Kidney (tissue), 14 donors: Measurements from ENCODE around the gene CRADD. TPM values are rescaled to one million over a fixed set of nuclear protein-coding genes. Genes with fewer than 3 reads are reported as not detected.

Source experiments
- DNase-seq, 5 donors: peaks; one replicate each; pipeline ENCODE4 v3.0.0-alpha.2; 2013 to 2020
- FAIRE-seq: peaks from 2 replicates; lab custom pipeline; 2012; peaks lifted over from hg19 to GRCh38; lab: Jason Lieb, UNC
- H3K27ac ChIP-seq, 2 donors: one replicate each; pipeline ENCODE4 v1.7.0; 2013; ENCODE audit warnings: low read depth in 2 of 2, low read length in 2 of 2, inconsistent platforms in 1 of 2
- H3K27me3 ChIP-seq: one replicate; pipeline ENCODE4 v1.7.1; 2013; ENCODE audit warnings: low read length, inconsistent platforms; ENCODE audit not compliant: control insufficient read depth, insufficient read depth
- H3K36me3 ChIP-seq, 3 donors: one replicate each; pipeline versions ENCODE4 v1.7.0 to v1.7.1; 2013; ENCODE audit warnings: low read length in 3 of 3, control low read depth in 1 of 3, inconsistent platforms in 1 of 3; ENCODE audit not compliant: insufficient read depth in 3 of 3, control insufficient read depth in 2 of 3
- H3K4me1 ChIP-seq, 3 donors: one replicate each; pipeline versions ENCODE4 v1.7.0 to v1.7.1; 2013; ENCODE audit warnings: low read length in 3 of 3, inconsistent platforms in 1 of 3, low read depth in 1 of 3; ENCODE audit not compliant: control insufficient read depth in 2 of 3, insufficient read depth in 2 of 3
- H3K4me3 ChIP-seq, 3 donors: one replicate each; pipeline versions ENCODE4 v1.7.0 to v1.8.1; 2013; ENCODE audit warnings: low read length in 3 of 3, control low read depth in 1 of 3, inconsistent platforms in 1 of 3
- H3K9ac ChIP-seq, 3 donors: one replicate each; pipeline versions ENCODE4 v1.7.0 to v1.7.1; 2013; ENCODE audit warnings: low read length in 3 of 3, control low read depth in 1 of 3, inconsistent platforms in 1 of 3
- H3K9me3 ChIP-seq, 3 donors: one replicate each; pipeline versions ENCODE4 v1.7.0 to v1.7.1; 2013; ENCODE audit warnings: low read length in 3 of 3, control low read depth in 1 of 3, inconsistent platforms in 1 of 3; ENCODE audit not compliant: control insufficient read depth in 2 of 3, insufficient read depth in 1 of 3
- CTCF ChIP-seq: IDR thresholded peaks from 3 replicates; pipeline ENCODE4 v1.5.1; 2012; ENCODE audit warnings: mild to moderate bottlenecking, moderate library complexity, borderline replicate concordance; ENCODE audit not compliant: insufficient read depth; ENCODE audit errors: extremely low read depth
- intact Hi-C: fragments of 100-400 bp; cut with DNase I; formaldehyde crosslinking; loops from one replicate; pipeline ENCODE4 v1.11.1; 2022
- polyA plus RNA-seq: library from polyadenylated mRNA; stranded (reverse); fragments of 350-450 nt; fragmentation: Illumina TruSeq; extraction: RNeasy Lipid Tissue Mini Kit (QIAGEN cat#74804); gene quantifications from one replicate; pipeline ENCODE4 v1.2.3, GENCODE V29; 2014; ENCODE audit warnings: low read depth, low replicate concordance; ENCODE audit not compliant: insufficient read depth
- total RNA-seq: library from RNA; stranded (reverse); fragmentation: NEBNext Ultra II Directional; extraction: Animal tissue kit (Norgen Biotek cat#: 25700); gene quantifications from one replicate; pipeline ENCODE4 v1.2.1, GENCODE V29; 2021
- donor health status: control.
- donor health status: control.
- donor health status: control.
- donor health status: control.
- donor health status: control.
- donor health status: DM: yes; HTN: yes; CAD: no.
- donor health status: Normal renal cell carcinoma (clear cell type).

Gene CRADD
- total and polyA plus RNA-seq, 2 donors from 2014 or later = 19.1 to 28.8 TPM

- no peaks in the 10 kb centered on the region for H3K9me3 ChIP-seq
- no peak overlapping the region for H3K9ac ChIP-seq
- no peaks in the 10 kb centered on the region for H3K4me1 ChIP-seq
- no peak overlapping the region for H3K27ac ChIP-seq
- intact Hi-C loops = no loop called here
- DNase-seq (no peak), FAIRE-seq (no peak)
- no peaks in the 10 kb centered on the region for H3K27me3 ChIP-seq
- H3K36me3 ChIP-seq = no peaks in the 10 kb centered on the region
- H3K4me3 ChIP-seq = no peak overlapping the region
- TF ChIP-seq CTCF = no peak
Measured at GRCh38 chr12:93642751-93643150, 34.4 kb upstream of the CRADD start.

- H3K27me3 ChIP-seq = no peaks in the 10 kb centered on the region
- H3K36me3 ChIP-seq = no peaks in the 10 kb centered on the region
- no peaks in the 10 kb centered on the region for H3K4me1 ChIP-seq
- intact Hi-C loops = no loop called here
- no peak overlapping the region for H3K4me3 ChIP-seq
- H3K27ac ChIP-seq = no peak overlapping the region
- no peaks in the 10 kb centered on the region for H3K9me3 ChIP-seq
- H3K9ac ChIP-seq = no peak overlapping the region
- TF ChIP-seq CTCF = no peak
- FAIRE-seq = no peak
- no peak for DNase-seq
Measured at GRCh38 chr12:93645702-93646101, 31.5 kb upstream of the CRADD start.

- Histone ChIP-seq H3K36me3 (no peaks in the 10 kb centered on the region), H3K4me1 (no peaks in the 10 kb centered on the region), H3K27me3 (no peaks in the 10 kb centered on the region), H3K9ac (no peak overlapping the region), H3K9me3 (no peaks in the 10 kb centered on the region), H3K4me3 (no peak overlapping the region), H3K27ac (no peak overlapping the region)
- intact Hi-C loops = no loop called here
- no peak for TF ChIP-seq CTCF
- no peak for FAIRE-seq
- no peak for DNase-seq
Measured at GRCh38 chr12:93650626-93651025, 26.5 kb upstream of the CRADD start.

- DNase-seq = no peak
- Histone ChIP-seq H3K27ac (no peak overlapping the region), H3K9me3 (no peaks in the 10 kb centered on the region), H3K36me3 (no peaks in the 10 kb centered on the region), H3K4me3 (no peak overlapping the region), H3K27me3 (no peaks in the 10 kb centered on the region), H3K9ac (no peak overlapping the region), H3K4me1 (no peaks in the 10 kb centered on the region)
- TF ChIP-seq CTCF = no peak
- intact Hi-C loops = no loop called here
- no peak for FAIRE-seq
Measured at GRCh38 chr12:93653079-93653478, 24.1 kb upstream of the CRADD start.
